ENCODE measurements around the gene CNN2. TPM values are rescaled to one million over a fixed set of nuclear protein-coding genes. Genes with fewer than 3 reads are reported as not detected.
A peak's percentile ranks its signal among the peaks of the same experiment; 100 is the strongest.

The CNN2 gene
- total RNA-seq, 1 experiment from 2014 or later, result 97.9 TPM

- DNase-seq (no peak), ATAC-seq (no peak)
- ChIA-PET POLR2A (ENCODE audit: unreplicated experiment) (no interaction called here), CTCF (no interaction called here)
- Histone ChIP-seq H3K27ac (ENCODE audit: low read length) (no peak overlapping the region), H3K9ac (ENCODE audit: low read length) (no peak overlapping the region), H3K9me2 (replicated peaks; ENCODE audit: low read length) (no peaks in the 10 kb centered on the region), H4K20me1 (ENCODE audit: low read length) (no peaks in the 10 kb centered on the region), H3K9me3 (ENCODE audit: low read length) (peaks cover 9% of the 10 kb centered on the region), H3K27me3 (ENCODE audit: low read length) (no peaks in the 10 kb centered on the region), H3K36me3 (ENCODE audit: low read depth, low read length) (peaks cover 27% of the 10 kb centered on the region), H3K79me2 (ENCODE audit: low read length) (no peaks in the 10 kb centered on the region), H3F3A (ENCODE audit: low read length, unreplicated experiment) (no peaks in the 10 kb centered on the region), H3K4me1 (ENCODE audit: insufficient read depth, low read length) (no peaks in the 10 kb centered on the region), H2AFZ (ENCODE audit: low read length) (no peak overlapping the region), H3K4me2 (ENCODE audit: low read length) (no peak overlapping the region), H3K4me3 (ENCODE audit: low read length) (no peak overlapping the region)
- no TSS peak for BruUV-seq (replicated peaks)
- TF ChIP-seq EZH2phosphoT487 (IDR thresholded peaks at IDR 0.05; ENCODE audit: borderline replicate concordance, low read length) (no peak), EZH2 (IDR thresholded peaks at IDR 0.05; ENCODE audit: low read length, unreplicated experiment) (no peak), CTCF (conservative IDR thresholded peaks at IDR 0.05; ENCODE audit: low read depth, low read length) (no peak)
- intact Hi-C loops (cut with micrococcal nuclease), result no loop called here
These were observed 29.6 kb downstream of the CNN2 start for GRCh38 chr19:1055886-1056620.

GRCh38 chr19:1057176-1057855, 30.9 kb downstream of the CNN2 start:
- Histone ChIP-seq H2AFZ (ENCODE audit: low read length) (no peak overlapping the region), H3K4me2 (ENCODE audit: low read length) (no peak overlapping the region), H3F3A (ENCODE audit: low read length, unreplicated experiment) (no peaks in the 10 kb centered on the region), H3K9me3 (ENCODE audit: low read length) (peaks cover 9% of the 10 kb centered on the region), H3K9me2 (replicated peaks; ENCODE audit: low read length) (no peaks in the 10 kb centered on the region), H3K27me3 (ENCODE audit: low read length) (no peaks in the 10 kb centered on the region), H3K4me1 (ENCODE audit: insufficient read depth, low read length) (no peaks in the 10 kb centered on the region), H3K9ac (ENCODE audit: low read length) (no peak overlapping the region), H3K79me2 (ENCODE audit: low read length) (no peaks in the 10 kb centered on the region), H3K27ac (ENCODE audit: low read length) (no peak overlapping the region), H4K20me1 (ENCODE audit: low read length) (no peaks in the 10 kb centered on the region), H3K36me3 (ENCODE audit: low read depth, low read length) (peaks cover 27% of the 10 kb centered on the region), H3K4me3 (ENCODE audit: low read length) (no peak overlapping the region)
- POLR2A ChIA-PET (ENCODE audit: unreplicated experiment), result no interaction called here
- no peak for ATAC-seq
- CTCF ChIA-PET, result no interaction called here
- intact Hi-C loops (cut with micrococcal nuclease), result no loop called here
- peak; percentile 19 for DNase-seq
- BruUV-seq (replicated peaks), result no TSS peak
- TF ChIP-seq CTCF (conservative IDR thresholded peaks at IDR 0.05; ENCODE audit: low read depth, low read length) (peak; percentile 22), EZH2phosphoT487 (IDR thresholded peaks at IDR 0.05; ENCODE audit: borderline replicate concordance, low read length) (no peak)

GRCh38 chr19:1058112-1058511, 31.7 kb downstream of the CNN2 start:
- Histone ChIP-seq H3K9ac (ENCODE audit: low read length) (no peak overlapping the region), H3K27ac (ENCODE audit: low read length) (no peak overlapping the region), H3K36me3 (ENCODE audit: low read depth, low read length) (peaks cover 27% of the 10 kb centered on the region), H2AFZ (ENCODE audit: low read length) (no peak overlapping the region), H3K79me2 (ENCODE audit: low read length) (no peaks in the 10 kb centered on the region), H4K20me1 (ENCODE audit: low read length) (no peaks in the 10 kb centered on the region), H3K9me2 (replicated peaks; ENCODE audit: low read length) (no peaks in the 10 kb centered on the region), H3K4me2 (ENCODE audit: low read length) (no peak overlapping the region), H3K27me3 (ENCODE audit: low read length) (no peaks in the 10 kb centered on the region), H3K9me3 (ENCODE audit: low read length) (peaks cover 9% of the 10 kb centered on the region), H3K4me3 (ENCODE audit: low read length) (no peak overlapping the region), H3F3A (ENCODE audit: low read length, unreplicated experiment) (no peaks in the 10 kb centered on the region), H3K4me1 (ENCODE audit: insufficient read depth, low read length) (no peaks in the 10 kb centered on the region)
- no peak for DNase-seq
- intact Hi-C loops (cut with micrococcal nuclease), result no loop called here
- ATAC-seq, result no peak
- CTCF ChIA-PET, result no interaction called here
- TF ChIP-seq EZH2 (IDR thresholded peaks at IDR 0.05; ENCODE audit: low read length, unreplicated experiment), result no peak
- no peak for TF ChIP-seq CTCF (conservative IDR thresholded peaks at IDR 0.05; ENCODE audit: low read depth, low read length)
- no peak for TF ChIP-seq EZH2phosphoT487 (IDR thresholded peaks at IDR 0.05; ENCODE audit: borderline replicate concordance, low read length)
- no TSS peak for BruUV-seq (replicated peaks)
- POLR2A ChIA-PET (ENCODE audit: unreplicated experiment), result no interaction called here
